Keratinocyte (primary cell): ENCODE data around the gene PTGES. TPM values are rescaled to one million over a fixed set of nuclear protein-coding genes. Genes with fewer than 3 reads are reported as not detected.
"Not testable (repeated sequence)": the region's sequence is repeated elsewhere in the genome, so short reads cannot be mapped to it uniquely, and the experiment has no call there.

Experiments
- DNase-seq: peaks from one replicate; pipeline ENCODE4 v3.0.0-alpha.2; 2011; ENCODE audit warnings: low read depth, missing footprints, low spot score
- FAIRE-seq: peaks from 2 replicates; lab custom pipeline; 2011; peaks lifted over from hg19 to GRCh38; lab: Jason Lieb, UNC
- H2AFZ ChIP-seq: 2 replicates; pipeline ENCODE4 v1.6.0; 2012; ENCODE audit warnings: low read length, control low read depth, inconsistent platforms; ENCODE audit not compliant: control insufficient read depth
- H3K27ac ChIP-seq: 2 replicates; pipeline ENCODE4 v1.5.1; 2011; ENCODE audit warnings: low read length; ENCODE audit not compliant: control insufficient read depth, insufficient read depth
- H3K27me3 ChIP-seq: 3 replicates; pipeline ENCODE4 v1.6.0; 2011; ENCODE audit warnings: low read length; ENCODE audit not compliant: control insufficient read depth, insufficient read depth; ENCODE audit errors: extremely low read depth
- H3K36me3 ChIP-seq, 2 experiments: 2 replicates in 1 of 2; 3 replicates in 1 of 2; pipeline ENCODE4 v1.5.1; 2011; ENCODE audit warnings: low read length in 2 of 2, mild to moderate bottlenecking in 1 of 2; ENCODE audit not compliant: control insufficient read depth in 2 of 2, insufficient read depth in 2 of 2; ENCODE audit errors: extremely low read depth in 1 of 2
- H3K4me1 ChIP-seq: 3 replicates; pipeline ENCODE4 v1.5.1; 2011; ENCODE audit warnings: low read length; ENCODE audit not compliant: control insufficient read depth, insufficient read depth; ENCODE audit errors: extremely low read depth
- H3K4me2 ChIP-seq: 3 replicates; pipeline ENCODE4 v1.6.0; 2011; ENCODE audit warnings: low read depth, low read length; ENCODE audit not compliant: control insufficient read depth, insufficient read depth; ENCODE audit errors: extremely low read depth
- H3K4me3 ChIP-seq, 3 experiments: fragments of 200-600 bp in 1 of 3; sonication (generic) in 1 of 3; 2 replicates in 2 of 3; 3 replicates in 1 of 3; pipeline ENCODE4 v1.5.1; 2011 to 2016; ENCODE audit warnings: low read length in 3 of 3, mild to moderate bottlenecking in 3 of 3, control low read depth in 2 of 3, inconsistent platforms in 1 of 3, low read depth in 1 of 3, mixed read lengths in 1 of 3, mixed run types in 1 of 3, moderate library complexity in 1 of 3; ENCODE audit not compliant: control insufficient read depth in 2 of 3, insufficient read depth in 2 of 3; ENCODE audit errors: extremely low read depth in 1 of 3
- H3K79me2 ChIP-seq: 2 replicates; pipeline ENCODE4 v1.6.0; 2012; ENCODE audit warnings: low read length; ENCODE audit not compliant: control insufficient read depth, insufficient read depth
- H3K9ac ChIP-seq: 3 replicates; pipeline ENCODE4 v1.6.0; 2011; ENCODE audit warnings: low read length; ENCODE audit not compliant: control insufficient read depth, insufficient read depth; ENCODE audit errors: extremely low read depth
- H3K9me1 ChIP-seq: 3 replicates; pipeline ENCODE4 v1.6.0; 2011; ENCODE audit warnings: low read length; ENCODE audit not compliant: control insufficient read depth, insufficient read depth; ENCODE audit errors: extremely low read depth
- H3K9me3 ChIP-seq: 2 replicates; pipeline ENCODE4 v1.5.1; 2012; ENCODE audit warnings: low read depth, low read length; ENCODE audit not compliant: control insufficient read depth
- H4K20me1 ChIP-seq: 3 replicates; pipeline ENCODE4 v1.6.0; 2011; ENCODE audit warnings: low read length; ENCODE audit not compliant: control insufficient read depth, insufficient read depth; ENCODE audit errors: extremely low read depth
- CTCF ChIP-seq, 3 experiments: IDR thresholded peaks in 1 of 3; conservative IDR thresholded peaks in 1 of 3; optimal IDR thresholded peaks in 1 of 3; 2 replicates in 2 of 3; 3 replicates in 1 of 3; pipeline versions ENCODE3 to v1.5.1; 2011; ENCODE audit warnings: low read length in 3 of 3, mild to moderate bottlenecking in 3 of 3, moderate library complexity in 2 of 3, control low read depth in 1 of 3, inconsistent platforms in 1 of 3; ENCODE audit not compliant: insufficient read depth in 2 of 3; ENCODE audit errors: extremely low read depth in 1 of 3
- EZH2 ChIP-seq: IDR thresholded peaks from one replicate; pipeline ENCODE4 v1.6.1; 2012; ENCODE audit warnings: inconsistent platforms, mild to moderate bottlenecking, low read length, moderate library complexity
- dilution Hi-C: fragments of 300-500 bp; cut with MboI; formaldehyde crosslinking; loops from one replicate; pipeline ENCODE4 v1.7.0; 2020; ENCODE audit warnings: low sequenced_read_pairs; ENCODE audit not compliant: extremely low pct_ligation_motif_present
- polyA plus RNA-seq, 5 experiments: library from polyadenylated mRNA; depleted of rRNA in 3 of 5; stranded (reverse) in 3 of 5; stranded (forward) in 1 of 5; unstranded in 1 of 5; fragments of >200 nt; gene quantifications; 1 replicate in 1 of 5; 2 replicates in 3 of 5; 3 replicates in 1 of 5; pipeline versions ENCODE4 v1.2.1 to v1.2.3, GENCODE V29; 2011 to 2012; ENCODE audit warnings: missing spikeins in 2 of 5, low read depth in 1 of 5, low replicate concordance in 1 of 5

PTGES gene
- polyA plus RNA-seq, 1 donor (not counting 4 experiments of a cell fraction or from before 2014, with no cell fraction given) = 19.7 TPM

GRCh38 chr9:129798973-129799372 is 46.1 kb upstream of the PTGES start:
- no peak overlapping the region for H3K27ac ChIP-seq
- H2AFZ ChIP-seq = no peak overlapping the region
- peaks cover 3% of the 10 kb centered on the region for H3K4me1 ChIP-seq
- H3K4me2 ChIP-seq = no peak overlapping the region
- H3K9me3 ChIP-seq = no peaks in the 10 kb centered on the region
- TF ChIP-seq CTCF (optimal IDR thresholded peaks at IDR 0.05 in 1 of 3, IDR thresholded peaks at IDR 0.05 in 1 of 3, conservative IDR thresholded peaks at IDR 0.05 in 1 of 3; ENCODE audit: extremely low read depth in 1 of 3, insufficient read depth in 2 of 3, low read length in 3 of 3) = no peak
- no peak for TF ChIP-seq EZH2
- no peaks in the 10 kb centered on the region for H4K20me1 ChIP-seq
- no peaks in the 10 kb centered on the region for H3K9me1 ChIP-seq
- DNase-seq (no peak), FAIRE-seq (no peak)
- peaks cover 3% of the 10 kb centered on the region for H3K79me2 ChIP-seq
- H3K36me3 ChIP-seq = no peaks in the 10 kb centered on the region
- H3K9ac ChIP-seq = no peak overlapping the region
- H3K27me3 ChIP-seq = peaks cover 4% of the 10 kb centered on the region
- dilution Hi-C loops = no loop called here
- no peak overlapping the region for H3K4me3 ChIP-seq

- H3K79me2 ChIP-seq, DNase-seq, H3K4me2 ChIP-seq, H3K9me3 ChIP-seq, H3K4me3 ChIP-seq, H3K9ac ChIP-seq, H3K4me1 ChIP-seq, H3K27me3 ChIP-seq, H3K36me3 ChIP-seq, H3K27ac ChIP-seq, FAIRE-seq, dilution Hi-C loops, H2AFZ ChIP-seq, H4K20me1 ChIP-seq, H3K9me1 ChIP-seq: not testable (repeated sequence)
Observed at GRCh38 chr9:129796029-129796428, 43.2 kb upstream of the PTGES start.

- Histone ChIP-seq H2AFZ (no peak overlapping the region), H3K27ac (no peak overlapping the region), H3K9ac (no peak overlapping the region), H3K4me1 (no peaks in the 10 kb centered on the region), H3K4me3 (no peak overlapping the region), H3K9me1 (no peaks in the 10 kb centered on the region), H3K27me3 (peaks cover 7% of the 10 kb centered on the region), H3K79me2 (no peaks in the 10 kb centered on the region), H3K36me3 (no peaks in the 10 kb centered on the region), H3K9me3 (no peaks in the 10 kb centered on the region), H3K4me2 (no peak overlapping the region), H4K20me1 (no peaks in the 10 kb centered on the region)
- dilution Hi-C loops = no loop called here
- TF ChIP-seq EZH2 (no peak), CTCF (optimal IDR thresholded peaks at IDR 0.05 in 1 of 3, IDR thresholded peaks at IDR 0.05 in 1 of 3, conservative IDR thresholded peaks at IDR 0.05 in 1 of 3; ENCODE audit: extremely low read depth in 1 of 3, insufficient read depth in 2 of 3, low read length in 3 of 3) (no peak)
- FAIRE-seq (no peak), DNase-seq (no peak)
Observed at GRCh38 chr9:129794549-129794948, 41.7 kb upstream of the PTGES start.
